Fibroblast of lung (primary cell): ENCODE results near the gene IL31RA.

Experiments used
- EZH2 ChIP-seq: IDR thresholded peaks from 2 replicates; pipeline ENCODE4 v1.5.1; 2012; ENCODE audit warnings: low read length, control low read depth, mild to moderate bottlenecking; ENCODE audit errors: missing control alignments
- TF ChIP-seq, protein P1 (sequence below), 2 donors: IDR thresholded peaks in 1 of 2; conservative IDR thresholded peaks in 1 of 2; 1 replicate in 1 of 2; 2 replicates in 1 of 2; pipeline ENCODE4 v1.5.1; 2011 to 2012; ENCODE audit warnings: low read length in 2 of 2, control low read depth in 1 of 2, inconsistent platforms in 1 of 2, low read depth in 1 of 2, mild to moderate bottlenecking in 1 of 2

DNA sequence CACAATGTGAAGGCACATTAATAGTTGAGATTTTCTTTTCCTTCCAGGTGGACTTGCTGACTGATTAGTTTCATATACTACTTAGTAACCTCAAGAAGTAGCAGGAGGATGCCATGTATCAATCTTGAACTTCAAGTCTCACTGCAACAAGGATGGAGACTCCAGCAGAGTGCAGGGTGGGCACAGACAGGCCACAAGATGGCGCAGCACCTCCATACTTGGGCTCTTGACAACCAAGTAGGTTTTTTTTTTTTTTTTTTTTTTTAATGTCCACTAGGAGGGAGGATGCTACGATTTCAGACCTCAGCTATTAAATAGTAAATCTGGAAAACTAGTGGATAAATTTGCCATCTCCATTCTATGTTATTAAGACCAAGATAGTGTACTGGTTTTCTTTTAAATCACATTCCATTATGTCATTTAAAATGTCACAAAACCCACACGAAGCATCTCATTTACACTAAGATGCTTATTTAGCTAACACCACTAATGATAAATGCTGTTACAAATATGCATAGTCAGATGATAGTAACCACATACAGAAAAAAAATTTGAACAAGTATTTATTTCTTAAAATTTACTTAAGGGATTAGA is 85.0 kb downstream of the IL31RA start:
- TF ChIP-seq, protein P1, sequence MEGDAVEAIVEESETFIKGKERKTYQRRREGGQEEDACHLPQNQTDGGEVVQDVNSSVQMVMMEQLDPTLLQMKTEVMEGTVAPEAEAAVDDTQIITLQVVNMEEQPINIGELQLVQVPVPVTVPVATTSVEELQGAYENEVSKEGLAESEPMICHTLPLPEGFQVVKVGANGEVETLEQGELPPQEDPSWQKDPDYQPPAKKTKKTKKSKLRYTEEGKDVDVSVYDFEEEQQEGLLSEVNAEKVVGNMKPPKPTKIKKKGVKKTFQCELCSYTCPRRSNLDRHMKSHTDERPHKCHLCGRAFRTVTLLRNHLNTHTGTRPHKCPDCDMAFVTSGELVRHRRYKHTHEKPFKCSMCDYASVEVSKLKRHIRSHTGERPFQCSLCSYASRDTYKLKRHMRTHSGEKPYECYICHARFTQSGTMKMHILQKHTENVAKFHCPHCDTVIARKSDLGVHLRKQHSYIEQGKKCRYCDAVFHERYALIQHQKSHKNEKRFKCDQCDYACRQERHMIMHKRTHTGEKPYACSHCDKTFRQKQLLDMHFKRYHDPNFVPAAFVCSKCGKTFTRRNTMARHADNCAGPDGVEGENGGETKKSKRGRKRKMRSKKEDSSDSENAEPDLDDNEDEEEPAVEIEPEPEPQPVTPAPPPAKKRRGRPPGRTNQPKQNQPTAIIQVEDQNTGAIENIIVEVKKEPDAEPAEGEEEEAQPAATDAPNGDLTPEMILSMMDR (conservative IDR thresholded peaks at IDR 0.05 in 1 of 2, IDR thresholded peaks at IDR 0.05 in 1 of 2; ENCODE audit: low read depth in 1 of 2, low read length in 2 of 2) = peak; percentile 90 to 92
- TF ChIP-seq EZH2 = no peak
